Ovary (tissue), 3 donors: ENCODE data around the gene PHACTR3.

Experiments used
- CTCF ChIP-seq, 3 donors: fragments of 450-650 bp in 2 of 3; fragments of 200-600 bp in 1 of 3; IDR thresholded peaks; one replicate each; pipeline versions ENCODE4 v1.5.1 to v1.8.0; 2016 to 2022; ENCODE audit warnings: antibody characterized with exemption in 3 of 3, mild to moderate bottlenecking in 1 of 3
- POLR2A ChIP-seq: fragments of 450-650 bp; IDR thresholded peaks from one replicate; pipeline ENCODE4 v1.6.1; 2017; ENCODE audit warnings: antibody characterized with exemption, mild to moderate bottlenecking, moderate library complexity
- donor health status: DM: no; HTN: no; CAD: no.

- TF ChIP-seq POLR2A (no peak), CTCF (IDR thresholded peaks at IDR 0.05) (no peak)
Measured at GRCh38 chr20:59599941-59600340, 4.4 kb upstream of the PHACTR3 start.
